Natural killer cell (primary cell): ENCODE data around the gene ARID1A. TPM values are rescaled to one million over a fixed set of nuclear protein-coding genes. Genes with fewer than 3 reads are reported as not detected.
"Not testable (repeated sequence)": the region's sequence is repeated elsewhere in the genome, so short reads cannot be mapped to it uniquely, and the experiment has no call there.

Source experiments
- ATAC-seq, 3 donors: fragments of 150-1000 bp in 2 of 3; fragments of 200-7000 bp in 1 of 3; cut with Tn5 transposase; 1 replicate in 1 of 3; 2 replicates in 2 of 3; pipeline ENCODE4 v1.10.0; 2021; ENCODE audit warnings: mild to moderate bottlenecking in 2 of 3, moderate library complexity in 2 of 3
- DNase-seq, 2 donors: peaks; one replicate each; pipeline versions ENCODE4 v3.0.0 to v3.0.0-alpha.2; 2013 to 2021; ENCODE audit warnings: mixed read lengths in 1 of 2
- H3K27ac ChIP-seq: one replicate; pipeline ENCODE4 v1.5.1; 2013; ENCODE audit warnings: mild to moderate bottlenecking, low read length
- H3K27me3 ChIP-seq: one replicate; pipeline ENCODE4 v1.6.1; 2013; ENCODE audit warnings: low read length; ENCODE audit not compliant: control insufficient read depth, insufficient read depth
- H3K36me3 ChIP-seq: one replicate; pipeline ENCODE4 v1.6.1; 2013; ENCODE audit warnings: low read length; ENCODE audit not compliant: control insufficient read depth, insufficient read depth
- H3K4me1 ChIP-seq: one replicate; pipeline ENCODE4 v1.6.1; 2013; ENCODE audit warnings: low read length; ENCODE audit not compliant: control insufficient read depth, insufficient read depth
- H3K4me3 ChIP-seq: one replicate; pipeline ENCODE4 v1.5.1; 2013; ENCODE audit warnings: low read length
- H3K9me3 ChIP-seq: one replicate; pipeline ENCODE4 v1.6.1; 2013; ENCODE audit warnings: low read length; ENCODE audit not compliant: control insufficient read depth, insufficient read depth
- H3K27ac Mint-ChIP-seq, 2 donors: one replicate each; pipeline ENCODE4 v1.8.0; 2022; ENCODE audit warnings: mild to moderate bottlenecking in 2 of 2, mixed read lengths in 2 of 2, moderate library complexity in 1 of 2
- H3K27me3 Mint-ChIP-seq, 2 donors: one replicate each; pipeline ENCODE4 v1.8.0; 2022; ENCODE audit warnings: low read depth in 2 of 2, mixed read lengths in 2 of 2
- H3K36me3 Mint-ChIP-seq: one replicate; pipeline ENCODE4 v1.8.0; 2022; ENCODE audit warnings: mixed read lengths
- H3K4me1 Mint-ChIP-seq, 2 donors: one replicate each; pipeline ENCODE4 v1.8.0; 2022; ENCODE audit warnings: mixed read lengths in 2 of 2
- H3K4me3 Mint-ChIP-seq: one replicate; pipeline ENCODE4 v1.8.0; 2022; ENCODE audit warnings: mild to moderate bottlenecking, moderate library complexity, mixed read lengths
- H3K9me3 Mint-ChIP-seq, 2 donors: one replicate each; pipeline ENCODE4 v1.8.0; 2022; ENCODE audit warnings: mixed read lengths in 2 of 2
- CTCF ChIP-seq: fragments of 200-600 bp; IDR thresholded peaks from one replicate; pipeline ENCODE4 v1.8.0; 2022; ENCODE audit warnings: antibody characterized with exemption
- WGBS: methylation state at CpG from one replicate; pipeline ENCODE4 v1.1.7; 2013; ENCODE audit warnings: missing lambda C conversion rate; ENCODE audit not compliant: insufficient coverage; 5-methylcytosine and 5-hydroxymethylcytosine counted together
- intact Hi-C: fragments of 100-400 bp; cut with micrococcal nuclease; formaldehyde crosslinking; loops from one replicate; pipeline ENCODE4 v1.14.2; 2022
- total RNA-seq, 4 donors: library from RNA; stranded (reverse); fragments of 120-200 nt in 1 of 4; gene quantifications; one replicate each; pipeline versions ENCODE4 v1.2.3 to v1.2.4, GENCODE V29; 2013 to 2022

ARID1A gene
- 100 to 1,000 TPM; 199 to 214 (median 202) TPM for total RNA-seq
- 84.1 TPM for total RNA-seq (2013)

- peak within 1 kb of the TSS; percentile 91 to 98 for H3K27ac Mint-ChIP-seq
- H3K27me3 ChIP-seq = no peaks in the 10 kb centered on the region
- H3K4me3 ChIP-seq = peak within 1 kb of the TSS; percentile 71
- DNase-seq (peak; percentile 97 to 98), ATAC-seq (peak; percentile 63 to 83 (median 68))
- intact Hi-C loops = loop anchor here (5.0 to 10.0 kb wide), 2 partner anchors 153 to 649 kb away; partner anchors contain the start of gene SYTL1
- H3K36me3 ChIP-seq = no peaks in the 10 kb centered on the region
- H3K4me1 Mint-ChIP-seq = peaks cover 37 to 40% of the 10 kb centered on the region in 2 donors
- H3K27me3 Mint-ChIP-seq = no peaks in the 10 kb centered on the region
- no peaks in the 10 kb centered on the region for H3K9me3 ChIP-seq
- no peak for TF ChIP-seq CTCF
- under 1% methylated on average over 65 of the region's 80 CpGs for WGBS
- peaks cover 32% of the 10 kb centered on the region for H3K4me1 ChIP-seq
- no peaks in the 10 kb centered on the region for H3K9me3 Mint-ChIP-seq
- H3K27ac ChIP-seq = peak within 1 kb of the TSS; percentile 84
- no peaks in the 10 kb centered on the region for H3K36me3 Mint-ChIP-seq
- H3K4me3 Mint-ChIP-seq = peak within 1 kb of the TSS; percentile 98
Measured at GRCh38 chr1:26695356-26696118, at the start of gene ARID1A. ARID1A (plus strand) TSS chr1:26696015; CDS start chr1:26696404, 389 bp downstream.

- Mint-ChIP-seq H3K27ac (no peak overlapping the region), H3K27me3 (no peaks in the 10 kb centered on the region), H3K4me3 (no peak overlapping the region), H3K36me3 (no peaks in the 10 kb centered on the region), H3K4me1 (no peaks in the 10 kb centered on the region), H3K9me3 (no peaks in the 10 kb centered on the region)
- Histone ChIP-seq H3K36me3 (no peaks in the 10 kb centered on the region), H3K4me3 (no peak overlapping the region), H3K27me3 (no peaks in the 10 kb centered on the region), H3K27ac (no peak overlapping the region), H3K4me1 (no peaks in the 10 kb centered on the region), H3K9me3 (no peaks in the 10 kb centered on the region)
- TF ChIP-seq CTCF = no peak
- no peak for ATAC-seq
- DNase-seq = no peak
- WGBS = 95% methylated on average over 2 of the region's 2 CpGs
- intact Hi-C loops = no loop called here
Measured at GRCh38 chr1:26664802-26665201, 31.0 kb upstream of the ARID1A start.

GRCh38 chr1:26666855-26667254 is 29.0 kb upstream of the ARID1A start:
- H3K4me1 ChIP-seq = no peaks in the 10 kb centered on the region
- no peaks in the 10 kb centered on the region for H3K27me3 Mint-ChIP-seq
- H3K27ac Mint-ChIP-seq = no peak overlapping the region
- H3K27me3 ChIP-seq = no peaks in the 10 kb centered on the region
- no peaks in the 10 kb centered on the region for H3K9me3 ChIP-seq
- intact Hi-C loops = no loop called here
- no peaks in the 10 kb centered on the region for H3K9me3 Mint-ChIP-seq
- H3K36me3 ChIP-seq = no peaks in the 10 kb centered on the region
- 85% methylated on average over 1 of the region's 1 CpG for WGBS
- ATAC-seq (no peak), DNase-seq (no peak)
- H3K4me3 Mint-ChIP-seq = no peak overlapping the region
- H3K4me3 ChIP-seq = no peak overlapping the region
- no peaks in the 10 kb centered on the region for H3K4me1 Mint-ChIP-seq
- H3K27ac ChIP-seq = no peak overlapping the region
- no peaks in the 10 kb centered on the region for H3K36me3 Mint-ChIP-seq
- no peak for TF ChIP-seq CTCF

- H3K4me1 Mint-ChIP-seq, H3K9me3 ChIP-seq, H3K4me3 ChIP-seq, H3K27ac Mint-ChIP-seq, H3K27ac ChIP-seq, H3K27me3 Mint-ChIP-seq, H3K27me3 ChIP-seq, H3K36me3 Mint-ChIP-seq, H3K4me3 Mint-ChIP-seq, intact Hi-C loops, H3K9me3 Mint-ChIP-seq, DNase-seq, H3K4me1 ChIP-seq, ATAC-seq, H3K36me3 ChIP-seq: not testable (repeated sequence)
- WGBS = 97% methylated on average over 4 of the region's 4 CpGs
Measured at GRCh38 chr1:26668106-26668786, 27.6 kb upstream of the ARID1A start.
